ENCODE measurements around the gene CDC45.

Gene CDC45

GRCh38 chr22:19456541-19456940 lies 23.2 kb upstream of the CDC45 start:
- DNase-seq (ENCODE audit: low spot score in 2 of 2) (no peak), ATAC-seq (no peak)
- Mint-ChIP-seq H3K9me3 (no peaks in the 10 kb centered on the region), H3K4me1 (no peaks in the 10 kb centered on the region), H3K36me3 (peaks cover 98% of the 10 kb centered on the region), H3K27ac (peak overlapping the region; percentile 88), H3K4me3 (no peak overlapping the region)

- H3K9me3 Mint-ChIP-seq, result no peaks in the 10 kb centered on the region
- DNase-seq (ENCODE audit: low spot score in 2 of 2) (no peak), ATAC-seq (no peak)
- H3K4me1 Mint-ChIP-seq, result no peaks in the 10 kb centered on the region
- H3K27ac Mint-ChIP-seq, result no peak overlapping the region
- H3K4me3 Mint-ChIP-seq, result no peak overlapping the region
- peaks cover 97% of the 10 kb centered on the region for H3K36me3 Mint-ChIP-seq
Measured at GRCh38 chr22:19457828-19458428, 21.8 kb upstream of the CDC45 start.

DNA sequence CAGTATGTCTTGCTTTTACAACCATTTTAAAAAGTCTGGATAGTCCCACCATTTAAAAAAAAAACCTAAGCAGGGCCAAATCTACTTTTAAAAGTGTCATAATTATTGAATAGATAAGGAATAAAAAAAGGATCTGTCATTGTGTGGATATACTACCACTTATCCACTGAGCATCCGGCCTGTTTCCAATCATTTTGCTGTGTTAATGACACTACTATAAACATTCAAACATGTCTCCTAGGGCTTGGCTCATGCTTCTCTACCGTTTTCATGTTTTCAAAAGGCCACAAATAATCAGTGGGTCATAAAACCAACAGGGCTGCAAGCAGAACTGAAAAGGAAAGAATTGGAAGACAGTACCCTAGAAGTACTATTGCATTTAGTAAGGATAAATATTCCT lies 19.7 kb upstream of the CDC45 start:
- DNase-seq (ENCODE audit: low spot score in 2 of 2), result no peak
- Mint-ChIP-seq H3K4me1 (no peaks in the 10 kb centered on the region), H3K27ac (no peak overlapping the region), H3K9me3 (no peaks in the 10 kb centered on the region), H3K4me3 (no peak overlapping the region), H3K36me3 (peaks cover 95% of the 10 kb centered on the region)
- no peak for ATAC-seq

- ATAC-seq, result no peak
- no peaks in the 10 kb centered on the region for H3K9me3 Mint-ChIP-seq
- no peak for DNase-seq (ENCODE audit: low spot score in 2 of 2)
- no peak overlapping the region for H3K4me3 Mint-ChIP-seq
- peaks cover 4% of the 10 kb centered on the region for H3K4me1 Mint-ChIP-seq
- peak overlapping the region; percentile 18 for H3K27ac Mint-ChIP-seq
- H3K36me3 Mint-ChIP-seq, result peaks cover 95% of the 10 kb centered on the region
Measured at GRCh38 chr22:19461506-19461905, 18.2 kb upstream of the CDC45 start.

GRCh38 chr22:19463008-19463407 lies 16.7 kb upstream of the CDC45 start:
- H3K27ac Mint-ChIP-seq, result no peak overlapping the region
- no peaks in the 10 kb centered on the region for H3K9me3 Mint-ChIP-seq
- ATAC-seq, result no peak

GRCh38 chr22:19463491-19464469 lies 15.9 kb upstream of the CDC45 start:
- H3K27ac Mint-ChIP-seq, result no peak overlapping the region
- ATAC-seq, result no peak

More at GRCh38 chr22:19463008-19463407, 16.7 kb upstream of the CDC45 start:
- Mint-ChIP-seq H3K4me1 (peaks cover 4% of the 10 kb centered on the region), H3K4me3 (no peak overlapping the region), H3K36me3 (peaks cover 95% of the 10 kb centered on the region)
- DNase-seq (ENCODE audit: low spot score in 2 of 2), result no peak

GRCh38 chr22:19464546-19464945 lies 15.2 kb upstream of the CDC45 start:
- Mint-ChIP-seq H3K4me1 (peaks cover 10% of the 10 kb centered on the region), H3K4me3 (no peak overlapping the region), H3K9me3 (no peaks in the 10 kb centered on the region), H3K27ac (peak overlapping the region; percentile 50), H3K36me3 (peaks cover 97% of the 10 kb centered on the region)
- ATAC-seq, result no peak
- no peak for DNase-seq (ENCODE audit: low spot score in 2 of 2)

More at GRCh38 chr22:19463491-19464469, 15.9 kb upstream of the CDC45 start:
- Mint-ChIP-seq H3K4me3 (no peak overlapping the region), H3K4me1 (peaks cover 4% of the 10 kb centered on the region), H3K9me3 (no peaks in the 10 kb centered on the region), H3K36me3 (peaks cover 96% of the 10 kb centered on the region)
- no peak for DNase-seq (ENCODE audit: low spot score in 2 of 2)

DNA sequence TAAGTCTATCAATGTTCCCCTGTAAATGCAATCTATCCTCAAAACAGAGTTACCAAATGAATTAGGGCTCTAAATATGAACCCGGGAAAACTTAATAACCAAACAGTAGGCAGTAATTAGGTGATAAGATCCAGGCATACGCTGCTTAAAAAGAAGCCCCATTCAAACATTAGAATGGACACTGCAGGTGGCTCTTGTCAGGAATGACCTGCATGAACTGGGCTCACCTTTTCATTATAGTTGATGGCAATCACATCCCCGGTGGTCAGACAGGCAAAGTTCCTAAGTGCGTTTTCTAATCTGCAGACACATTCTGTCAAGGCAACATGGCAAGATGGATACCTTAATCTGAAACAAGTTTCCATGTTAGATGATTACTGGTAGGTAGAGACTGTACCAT lies 14.7 kb upstream of the CDC45 start:
- peak overlapping the region; percentile 50 for H3K27ac Mint-ChIP-seq
- peaks cover 10% of the 10 kb centered on the region for H3K4me1 Mint-ChIP-seq
- ATAC-seq (no peak), DNase-seq (ENCODE audit: low spot score in 2 of 2) (no peak)
- H3K36me3 Mint-ChIP-seq, result peaks cover 97% of the 10 kb centered on the region
- H3K4me3 Mint-ChIP-seq, result no peak overlapping the region
- no peaks in the 10 kb centered on the region for H3K9me3 Mint-ChIP-seq

GRCh38 chr22:19466126-19466716 lies 13.5 kb upstream of the CDC45 start:
- Mint-ChIP-seq H3K4me3 (no peak overlapping the region), H3K4me1 (peaks cover 10% of the 10 kb centered on the region), H3K27ac (no peak overlapping the region), H3K36me3 (peaks cover 97% of the 10 kb centered on the region), H3K9me3 (no peaks in the 10 kb centered on the region)
- DNase-seq (ENCODE audit: low spot score in 2 of 2), result no peak
- no peak for ATAC-seq

DNA sequence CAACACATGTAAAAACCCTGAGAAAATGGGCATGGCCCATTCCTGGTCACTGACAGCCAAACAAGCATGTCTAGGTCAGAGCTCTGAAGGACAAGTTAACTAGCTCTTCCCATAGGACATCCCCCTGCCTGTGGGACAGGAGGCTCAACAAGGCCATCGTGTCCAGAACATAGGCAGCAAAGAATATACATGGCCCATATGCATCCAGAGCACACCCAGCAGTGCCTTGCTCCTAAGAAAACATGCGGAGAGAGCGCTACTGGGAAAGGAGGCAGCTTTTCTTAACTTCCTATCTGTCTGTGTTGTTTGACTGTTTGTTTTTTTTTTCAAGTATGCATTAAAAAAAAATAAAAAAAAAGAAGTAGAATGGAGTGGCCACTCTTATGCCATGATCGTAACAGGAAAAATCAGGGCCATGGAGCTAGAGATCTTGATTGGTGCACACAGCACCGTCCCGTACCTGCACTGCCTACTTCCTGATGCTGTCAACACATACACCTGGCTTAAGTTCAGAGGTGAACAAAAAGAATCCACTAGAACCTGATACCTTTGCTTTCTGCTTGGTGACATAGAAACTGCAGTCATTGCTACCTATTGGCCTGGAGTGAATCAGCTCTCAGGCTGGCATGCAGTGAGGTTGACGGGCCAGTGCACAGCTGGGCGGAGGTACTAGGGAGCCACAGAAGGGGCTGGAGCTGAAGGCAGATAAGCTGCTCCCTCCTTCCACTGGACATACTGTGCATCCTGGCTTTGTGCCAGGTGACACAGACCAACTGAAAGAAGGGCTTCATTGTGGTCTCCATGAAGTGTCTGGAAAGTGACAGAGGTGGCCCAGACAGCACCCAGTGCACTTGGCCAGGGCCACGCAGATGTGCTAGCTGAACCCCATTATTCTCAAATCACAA lies 12.6 kb upstream of the CDC45 start:
- Mint-ChIP-seq H3K4me3 (no peak overlapping the region), H3K9me3 (no peaks in the 10 kb centered on the region), H3K27ac (peak overlapping the region; percentile 32), H3K36me3 (peaks cover 97% of the 10 kb centered on the region), H3K4me1 (peaks cover 10% of the 10 kb centered on the region)
- DNase-seq (ENCODE audit: low spot score in 2 of 2) (no peak), ATAC-seq (no peak)

DNA sequence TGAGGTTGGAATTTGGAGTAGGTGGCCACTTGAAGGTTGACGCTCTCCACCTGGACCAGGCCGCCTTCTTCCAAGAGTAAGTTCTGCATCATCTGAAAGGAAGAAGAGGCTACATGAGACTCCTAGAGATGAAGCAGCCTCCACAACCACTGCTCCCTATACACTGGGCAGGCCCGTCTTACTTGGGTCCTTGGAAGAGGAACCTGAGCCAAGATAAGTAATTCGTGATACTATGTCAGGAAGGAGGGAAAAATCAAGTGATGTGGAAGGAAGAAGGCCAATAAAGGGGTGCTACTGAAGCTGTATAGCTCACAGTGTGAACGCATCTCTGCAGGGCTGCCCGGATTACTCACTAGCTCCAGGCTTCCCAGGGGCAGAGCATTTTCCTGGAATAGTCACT lies 11.8 kb upstream of the CDC45 start:
- Mint-ChIP-seq H3K9me3 (no peaks in the 10 kb centered on the region), H3K4me3 (no peak overlapping the region), H3K27ac (peak overlapping the region; percentile 32), H3K36me3 (peaks cover 95% of the 10 kb centered on the region), H3K4me1 (peaks cover 10% of the 10 kb centered on the region)
- no peak for ATAC-seq
- no peak for DNase-seq (ENCODE audit: low spot score in 2 of 2)

GRCh38 chr22:19469421-19469820 lies 10.3 kb upstream of the CDC45 start:
- Mint-ChIP-seq H3K4me3 (no peak overlapping the region), H3K36me3 (peaks cover 97% of the 10 kb centered on the region), H3K4me1 (peaks cover 19% of the 10 kb centered on the region), H3K27ac (peak overlapping the region; percentile 67), H3K9me3 (no peaks in the 10 kb centered on the region)
- DNase-seq (ENCODE audit: low spot score in 2 of 2) (no peak), ATAC-seq (no peak)

DNA sequence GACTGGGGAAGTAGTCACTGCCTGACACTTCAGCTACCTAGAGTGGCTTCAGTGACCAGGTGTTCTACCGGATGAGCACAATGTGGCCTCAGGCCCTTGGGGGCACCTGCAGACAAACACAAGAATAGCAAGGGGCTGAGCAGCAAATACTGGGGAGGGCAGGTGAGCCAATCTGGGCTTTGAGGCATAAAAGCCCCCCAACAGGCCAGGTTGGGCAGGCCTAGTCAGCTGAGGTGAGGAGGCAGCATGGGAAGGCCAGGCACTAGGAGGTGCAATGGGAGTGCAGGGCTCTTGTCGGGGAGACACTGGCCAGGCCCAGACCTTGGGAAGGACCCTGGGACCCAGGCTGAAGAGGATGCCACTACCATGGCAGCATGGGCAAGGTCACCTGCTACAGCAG lies 9.7 kb upstream of the CDC45 start:
- no peaks in the 10 kb centered on the region for H3K9me3 Mint-ChIP-seq
- H3K4me1 Mint-ChIP-seq, result peaks cover 19% of the 10 kb centered on the region

DNA sequence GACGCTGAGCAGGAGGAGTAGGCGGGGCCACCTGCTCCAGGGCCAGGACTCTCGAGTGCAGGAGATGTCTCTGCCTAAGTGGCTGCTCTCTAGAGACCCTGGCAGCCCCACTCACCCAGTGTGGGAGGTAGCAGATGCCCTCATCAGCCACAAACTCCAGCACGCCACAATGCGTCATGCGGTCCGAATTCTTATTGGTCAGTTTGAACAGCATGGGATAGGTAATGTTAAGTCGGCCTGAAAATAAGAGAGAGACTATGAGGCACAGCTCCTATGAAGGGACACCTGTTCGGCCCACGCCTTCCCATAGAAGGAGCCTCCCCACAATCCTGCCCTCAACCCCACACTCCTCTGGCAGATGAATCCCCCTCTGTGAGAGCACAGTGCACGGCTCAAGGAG lies 8.1 kb upstream of the CDC45 start:
- ATAC-seq (no peak), DNase-seq (ENCODE audit: low spot score in 2 of 2) (no peak)
- Mint-ChIP-seq H3K4me1 (peaks cover 22% of the 10 kb centered on the region), H3K36me3 (peaks cover 89% of the 10 kb centered on the region), H3K27ac (no peak overlapping the region), H3K4me3 (no peak overlapping the region), H3K9me3 (no peaks in the 10 kb centered on the region)

More for the DNA sequence above, 9.7 kb upstream of the CDC45 start:
- DNase-seq (ENCODE audit: low spot score in 2 of 2) (no peak), ATAC-seq (no peak)
- H3K27ac Mint-ChIP-seq, result no peak overlapping the region
- H3K36me3 Mint-ChIP-seq, result peaks cover 97% of the 10 kb centered on the region
- H3K4me3 Mint-ChIP-seq, result no peak overlapping the region

DNA sequence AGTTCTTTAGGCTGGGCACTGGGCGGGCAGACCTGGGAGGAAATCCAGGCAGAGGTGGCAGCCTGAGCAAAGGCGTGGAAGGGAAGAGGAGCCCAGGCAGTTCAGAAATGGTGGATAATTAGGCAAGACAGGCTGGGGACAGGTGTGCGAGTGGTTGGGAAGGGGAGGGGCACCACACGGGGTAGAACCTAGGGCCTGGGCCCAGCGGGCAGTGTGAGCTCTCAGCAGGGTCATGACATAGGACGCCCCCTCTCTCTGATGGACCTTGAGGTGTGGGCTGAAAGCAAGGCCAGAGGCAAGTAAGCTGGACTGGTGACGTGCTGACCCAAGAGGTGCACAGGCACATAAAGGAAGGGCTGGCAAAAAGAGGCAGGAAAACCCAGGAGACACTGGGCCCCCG lies 7.5 kb upstream of the CDC45 start:
- Mint-ChIP-seq H3K4me1 (peaks cover 25% of the 10 kb centered on the region), H3K36me3 (peaks cover 83% of the 10 kb centered on the region), H3K27ac (no peak overlapping the region), H3K9me3 (no peaks in the 10 kb centered on the region), H3K4me3 (no peak overlapping the region)
- ATAC-seq, result no peak
- DNase-seq (ENCODE audit: low spot score in 2 of 2), result no peak
